ENCODE measurements around the gene CFAP299.

CFAP299 gene

DNA sequence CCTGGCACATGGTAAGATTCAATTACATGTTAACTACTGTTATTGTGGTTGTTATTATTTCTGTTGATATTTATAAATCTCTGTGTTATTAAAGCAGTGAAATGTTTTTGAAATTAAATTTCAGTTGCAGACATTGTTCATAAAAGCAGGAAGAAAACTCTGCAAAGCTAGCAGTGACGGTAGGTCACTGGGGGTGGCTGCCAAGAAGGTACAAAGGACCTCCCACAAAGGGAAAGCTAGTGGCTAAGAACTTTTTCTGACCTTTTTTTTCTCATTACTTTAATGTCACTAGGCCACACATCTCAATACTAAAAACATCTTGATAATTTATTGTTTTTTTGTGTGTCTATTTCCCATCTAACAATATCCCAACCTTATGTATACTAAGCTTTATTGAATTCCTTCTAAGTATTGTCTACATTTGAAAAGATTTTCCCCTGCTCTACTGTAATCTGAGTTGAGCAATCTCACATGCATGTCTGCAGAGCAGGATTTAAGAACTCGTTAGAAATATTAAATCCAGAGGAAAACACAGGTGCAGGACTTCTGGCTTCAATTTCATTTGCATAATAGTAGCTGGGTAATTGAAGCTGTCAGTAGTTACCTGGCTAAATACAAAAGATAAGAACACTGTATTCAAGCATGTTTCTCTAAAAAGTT, 197.3 kb downstream of the CFAP299 start:
- no peak for DNase-seq

DNA sequence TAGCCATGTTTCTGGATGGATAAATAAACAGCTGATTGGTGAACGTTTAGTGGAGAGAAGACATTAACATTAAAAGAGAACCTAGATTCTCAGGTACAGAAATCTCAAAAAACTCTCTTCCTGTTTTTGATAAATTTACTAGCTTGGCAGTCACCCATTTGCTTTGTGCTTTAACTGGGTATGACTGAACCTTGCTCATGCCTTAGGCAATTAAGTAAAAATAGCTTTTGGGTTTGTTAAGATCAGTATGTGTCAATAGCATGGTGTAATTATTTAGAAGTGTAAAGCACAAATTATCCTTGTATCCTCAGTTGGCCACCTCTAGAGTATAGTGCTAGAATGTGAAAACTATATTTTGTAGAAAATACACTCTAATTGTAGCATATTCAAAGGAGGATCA, 200.0 kb downstream of the CFAP299 start:
- DNase-seq, result no peak

DNA sequence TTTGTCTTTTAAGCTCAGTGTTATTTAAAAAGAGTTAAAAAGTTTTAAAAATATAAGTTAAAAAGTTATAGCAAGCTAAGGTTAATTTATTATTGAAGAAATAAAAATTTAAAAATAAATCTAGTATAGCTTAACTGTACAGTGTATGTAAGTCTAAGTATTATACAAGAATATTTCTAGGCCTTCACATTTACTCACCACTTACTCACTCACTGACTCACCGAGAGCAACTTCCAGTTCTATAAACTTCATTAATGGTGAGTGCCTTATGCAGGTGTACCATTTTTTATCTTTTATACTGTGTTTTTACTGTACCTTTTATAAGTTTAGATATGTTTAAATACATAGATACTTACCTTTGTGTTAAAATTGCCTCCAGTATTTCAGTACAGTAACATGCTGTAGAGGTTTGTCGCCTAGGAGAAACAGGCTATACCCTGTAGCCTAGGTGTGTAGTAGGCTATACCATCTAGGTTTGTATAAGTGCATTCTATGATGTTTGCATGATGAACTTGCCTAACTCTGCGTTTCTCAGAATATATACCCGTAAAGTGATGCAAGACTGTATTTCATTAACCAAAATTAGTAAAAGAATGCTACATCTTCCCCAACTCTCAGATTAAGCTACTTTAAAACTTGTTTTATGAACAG, 202.9 kb downstream of the CFAP299 start:
- no peak for DNase-seq

DNA sequence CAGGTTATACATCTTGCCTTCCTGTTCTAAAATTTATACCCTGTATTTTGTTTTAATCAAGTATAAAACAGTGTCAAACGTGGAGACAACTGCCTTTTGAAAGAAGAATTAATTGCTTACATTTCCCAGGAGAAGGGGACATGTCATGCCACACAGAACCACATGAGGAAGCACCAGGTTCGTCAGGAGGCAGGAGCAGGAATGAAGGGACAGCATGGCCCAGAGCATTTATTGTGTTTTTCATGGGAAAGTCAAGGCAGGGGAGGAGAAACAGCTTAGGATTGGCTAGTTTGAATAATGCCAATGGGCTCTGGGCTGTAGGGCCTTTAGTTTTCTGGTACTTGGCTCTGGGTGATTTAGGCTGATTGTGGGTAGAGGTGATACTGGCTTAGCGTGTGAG, 203.7 kb downstream of the CFAP299 start:
- DNase-seq, result no peak

DNA sequence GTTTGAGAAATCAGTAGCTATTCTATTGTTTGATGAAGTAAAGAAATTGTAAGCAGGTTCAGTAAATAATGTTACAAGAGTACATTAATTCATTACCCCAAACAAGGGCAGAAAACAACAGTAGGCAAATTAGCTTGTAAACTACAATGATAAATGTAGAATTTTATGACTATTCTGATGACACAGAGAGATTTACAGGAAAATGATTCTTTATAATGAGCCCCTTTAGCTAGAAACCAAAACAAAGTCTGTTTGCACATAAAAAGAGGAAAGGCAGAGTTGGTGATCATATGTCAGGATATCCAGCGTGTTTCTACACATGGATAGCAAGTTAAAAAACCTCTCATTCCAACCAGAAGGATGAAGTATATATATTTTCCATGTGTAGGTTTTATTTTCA, 204.8 kb downstream of the CFAP299 start:
- no peak for DNase-seq

DNA sequence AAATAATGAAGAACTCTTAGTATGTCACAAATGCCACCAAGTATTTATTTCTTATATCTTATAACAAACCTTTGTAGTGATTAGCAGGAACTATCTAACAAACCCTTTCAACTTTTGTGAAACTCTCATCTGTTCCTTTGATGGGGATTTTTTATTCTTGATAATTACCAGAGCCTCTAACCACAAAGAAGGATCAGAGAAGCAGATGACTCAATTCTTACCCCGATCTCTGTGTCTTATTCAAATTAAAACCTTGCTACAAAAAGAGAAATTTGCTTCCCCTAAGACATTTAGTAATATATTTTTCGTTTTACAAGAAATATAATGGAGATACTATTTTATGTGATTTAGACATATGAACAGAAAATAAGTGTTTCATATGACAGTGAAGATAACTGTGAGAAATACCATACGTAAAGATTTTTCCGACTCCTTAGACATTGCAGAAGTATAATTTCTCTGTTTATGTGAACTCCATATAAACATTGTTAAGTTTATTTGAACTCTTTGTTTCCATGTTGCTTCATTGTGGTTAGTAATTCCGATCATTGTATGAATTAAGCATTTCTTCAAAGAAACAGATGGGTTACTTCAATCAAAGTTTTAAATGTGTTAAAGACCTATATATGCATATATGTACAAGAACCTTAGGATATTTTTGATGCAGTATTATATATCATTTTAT, 205.4 kb downstream of the CFAP299 start:
- DNase-seq, result no peak

DNA sequence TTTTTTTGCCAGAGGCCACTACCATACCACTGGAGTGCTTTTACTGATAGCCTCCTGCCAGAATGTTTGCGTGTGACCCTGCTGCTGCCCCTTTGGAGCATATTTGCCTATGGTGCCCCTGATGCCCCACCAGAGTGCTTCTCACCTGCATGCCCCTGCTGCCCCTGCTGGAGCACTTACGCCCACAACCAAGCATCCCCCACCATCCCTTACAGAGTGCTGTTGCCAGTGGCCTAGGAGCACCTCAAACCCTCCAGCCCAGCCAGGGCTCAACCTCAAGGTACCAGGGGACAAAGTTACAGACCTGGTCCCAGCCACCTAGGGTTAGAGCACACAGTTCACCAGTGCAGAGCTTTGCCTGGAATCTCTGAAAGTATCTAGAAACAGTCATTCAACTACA, 207.2 kb downstream of the CFAP299 start:
- DNase-seq, result no peak

DNA sequence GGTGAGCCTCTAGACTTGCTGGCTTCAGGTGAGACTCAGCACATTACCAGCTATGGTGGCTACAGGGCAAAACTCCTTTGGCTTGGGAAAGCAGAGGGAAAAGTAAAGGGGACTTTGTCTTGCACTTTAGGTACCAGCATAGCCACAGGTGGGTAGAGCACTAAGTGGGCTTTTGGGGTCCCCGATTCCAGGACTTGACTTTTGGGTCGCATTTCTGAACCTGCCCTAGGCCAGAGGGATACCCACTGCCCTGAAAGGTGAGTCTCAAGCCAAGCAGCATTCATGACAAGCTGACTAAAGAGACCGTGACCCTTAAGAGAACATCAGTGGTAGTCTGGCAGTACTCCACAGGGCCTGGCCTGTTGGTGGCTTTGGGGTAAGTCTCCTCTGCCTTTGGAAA, 224.8 kb downstream of the CFAP299 start:
- no peak for DNase-seq

DNA sequence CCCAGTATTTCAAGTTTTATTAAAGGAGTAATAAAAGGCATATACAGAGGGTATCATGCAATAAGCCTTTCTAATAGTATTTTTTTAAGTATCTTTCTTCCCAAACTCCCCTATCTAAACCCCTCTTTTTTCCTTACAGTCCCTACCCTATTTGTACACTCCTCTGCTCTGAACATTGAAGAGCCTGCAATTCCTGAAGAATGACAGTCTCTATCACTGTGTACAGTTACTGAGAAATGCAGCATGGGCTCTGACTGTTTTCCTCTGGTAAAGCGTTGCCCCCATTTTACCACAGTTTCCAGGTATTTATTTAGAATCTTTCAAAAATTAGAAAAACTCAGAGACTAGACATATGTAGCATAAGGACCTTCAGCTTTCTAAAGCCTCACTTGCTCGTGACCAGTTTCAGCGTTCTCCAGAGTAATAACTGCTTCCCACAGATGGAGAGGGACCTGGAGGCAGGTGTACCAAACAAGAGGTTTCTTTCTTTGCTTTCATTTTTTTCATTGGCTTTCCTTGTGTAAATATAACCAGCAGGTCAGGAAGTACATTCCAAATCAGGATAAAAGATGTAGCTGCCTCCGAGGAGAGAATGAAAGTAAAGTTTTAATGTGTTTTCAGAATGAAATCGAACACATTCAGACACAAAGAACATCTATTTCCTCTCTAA, 230.8 kb downstream of the CFAP299 start:
- DNase-seq, result no peak

DNA sequence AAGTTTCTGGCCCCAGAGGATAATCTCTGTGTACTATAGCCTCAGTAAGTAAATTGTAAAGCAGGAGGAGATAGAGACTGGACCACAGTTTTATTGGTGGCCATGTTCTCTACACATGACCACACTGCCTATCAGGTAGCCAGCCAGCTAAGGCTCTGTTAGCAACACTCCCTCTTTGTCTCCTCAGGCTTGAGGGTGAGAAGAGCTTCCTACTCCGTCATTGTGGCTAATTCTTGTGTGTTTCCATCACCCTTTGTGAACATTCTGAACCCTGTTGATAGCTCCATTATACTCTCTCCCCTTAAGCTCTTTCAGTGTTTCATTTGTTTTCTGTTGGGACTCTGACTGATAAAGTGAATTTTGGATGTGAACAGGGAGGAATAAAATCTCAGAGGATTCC, 233.4 kb downstream of the CFAP299 start:
- no peak for DNase-seq

DNA sequence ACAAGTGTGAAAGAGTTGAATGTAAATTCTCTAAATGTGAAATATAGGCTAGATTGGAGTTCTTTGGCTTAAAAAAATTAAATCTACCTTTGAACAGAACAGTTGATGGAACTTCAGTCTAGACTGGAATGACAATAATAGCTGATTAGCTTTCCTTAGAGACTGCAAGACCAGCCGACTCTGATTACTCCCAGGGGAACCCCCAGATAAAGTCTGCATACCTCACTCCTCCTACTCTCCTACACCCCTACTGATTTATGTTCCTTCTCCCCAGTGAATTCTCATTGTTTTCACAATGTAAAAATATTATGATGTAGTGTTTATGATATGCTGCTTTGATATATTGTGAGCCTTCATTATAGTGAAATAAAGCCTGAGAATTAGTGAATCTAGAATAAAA, 241.3 kb downstream of the CFAP299 start:
- DNase-seq, result no peak

DNA sequence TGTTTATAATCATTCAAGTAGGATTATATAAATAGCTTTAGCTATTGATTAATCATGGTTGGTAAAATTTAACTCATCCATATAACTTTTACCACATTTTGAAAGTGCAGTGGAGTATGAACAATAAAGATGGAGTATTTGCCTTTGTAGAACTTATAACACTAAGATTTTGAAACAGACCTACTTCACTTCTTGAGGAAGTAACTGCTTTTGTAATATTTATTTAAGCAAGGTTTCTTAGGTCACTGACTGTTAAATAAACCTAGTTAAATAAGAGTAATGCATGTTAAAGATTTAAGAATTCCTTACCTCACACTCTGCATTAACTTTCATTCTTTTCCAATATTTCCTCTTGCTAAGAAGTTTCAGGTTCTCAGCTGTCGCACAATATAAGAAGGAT, 242.5 kb downstream of the CFAP299 start:
- DNase-seq, result no peak

DNA sequence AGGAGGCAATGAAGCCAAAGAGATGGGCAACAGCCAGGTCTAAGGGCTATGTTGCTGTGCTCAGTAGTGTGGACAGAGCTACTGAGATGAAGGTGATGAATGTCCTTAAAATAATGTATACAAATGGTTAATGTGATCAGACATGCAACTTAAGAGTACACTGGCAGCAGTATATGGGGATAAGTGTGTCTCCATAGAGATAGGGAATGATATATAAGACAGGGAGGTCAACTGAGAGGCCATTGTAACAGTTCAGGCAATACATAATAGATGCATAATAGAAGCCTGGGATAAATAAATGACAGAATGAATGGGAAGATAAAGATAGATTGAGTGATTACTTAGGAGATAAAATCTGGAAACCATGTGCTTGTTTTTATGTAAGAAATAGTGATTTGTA, 250.0 kb downstream of the CFAP299 start:
- no peak for DNase-seq

DNA sequence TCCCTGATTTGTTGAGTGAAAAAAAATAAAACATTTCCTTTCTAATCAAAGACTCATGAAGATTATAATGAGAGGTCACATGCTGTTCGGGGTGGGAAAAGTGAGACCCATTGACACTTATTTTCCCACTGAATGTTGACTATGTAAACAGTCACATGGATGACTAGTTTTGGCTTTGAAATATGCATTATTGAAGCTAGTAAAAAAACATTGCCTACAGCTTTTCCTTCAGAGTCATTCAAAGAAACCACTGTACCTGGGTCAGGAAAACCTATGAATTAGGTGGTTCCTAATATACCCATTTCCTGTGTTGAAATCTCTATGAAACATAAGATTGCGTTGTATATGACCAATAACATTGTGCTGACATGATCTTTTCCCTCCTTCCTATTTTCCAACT, 251.2 kb downstream of the CFAP299 start:
- DNase-seq, result no peak

DNA sequence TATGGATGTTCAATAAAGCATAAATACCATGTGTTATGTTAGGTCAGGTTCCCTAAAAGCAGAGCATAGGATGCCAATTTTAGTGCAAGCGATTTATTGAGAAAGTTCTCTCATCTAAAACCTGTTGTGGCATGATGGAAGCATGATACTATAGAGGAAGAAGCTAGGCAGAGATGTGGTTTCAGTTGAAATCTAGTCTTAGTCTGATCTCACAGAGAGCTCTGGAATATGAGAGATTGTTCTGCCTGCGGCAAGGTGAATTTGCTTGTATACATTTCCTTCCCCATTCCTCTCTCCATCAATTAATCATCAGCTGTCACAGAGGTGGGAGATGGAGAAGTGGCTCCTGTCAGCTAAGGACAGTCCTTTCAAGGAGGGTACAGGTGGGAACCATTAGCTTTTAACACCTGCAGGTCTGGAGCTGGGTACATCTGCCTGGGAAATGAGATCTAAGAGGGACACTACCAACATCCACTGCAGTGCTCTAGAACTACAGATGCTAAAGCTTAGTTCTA, 252.4 kb downstream of the CFAP299 start:
- DNase-seq, result no peak

DNA sequence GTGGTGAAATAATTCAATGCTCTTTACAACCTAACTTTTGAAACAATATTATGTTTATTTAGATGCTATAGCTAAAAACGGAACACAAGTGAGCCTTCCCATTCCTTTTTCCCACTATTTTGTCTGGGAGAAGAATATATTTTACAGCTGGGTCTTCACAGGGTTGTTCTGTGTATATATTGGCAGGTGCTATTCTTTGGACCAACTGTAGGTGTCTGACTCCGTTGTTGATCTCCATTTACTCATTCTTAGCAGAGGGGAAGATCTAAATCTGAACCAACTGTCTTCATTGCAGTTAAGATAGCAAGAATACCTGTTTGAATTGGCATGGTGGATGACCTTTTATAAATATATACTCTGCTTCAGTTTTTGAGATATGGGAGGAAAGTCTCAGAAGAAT, 257.4 kb downstream of the CFAP299 start:
- no peak for DNase-seq

DNA sequence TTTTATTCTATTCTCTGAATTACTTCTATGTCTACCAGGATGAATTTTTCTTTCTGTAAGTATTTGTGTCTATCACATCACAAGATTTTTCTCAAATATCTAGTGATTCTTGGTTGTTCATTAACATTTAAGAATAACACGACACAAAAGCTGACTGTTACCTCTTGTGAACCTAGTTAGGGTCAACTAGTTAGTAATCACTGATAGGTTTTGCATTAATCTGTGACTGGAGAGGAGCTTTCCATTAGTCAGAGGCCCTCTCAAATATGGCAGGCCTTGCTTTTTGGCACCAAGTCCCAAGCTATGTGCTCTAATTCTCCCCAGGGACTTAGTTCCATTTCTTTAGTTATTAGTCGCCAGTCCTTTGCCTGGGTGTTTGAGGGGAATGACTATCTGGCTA, 259.2 kb downstream of the CFAP299 start:
- no peak for DNase-seq

DNA sequence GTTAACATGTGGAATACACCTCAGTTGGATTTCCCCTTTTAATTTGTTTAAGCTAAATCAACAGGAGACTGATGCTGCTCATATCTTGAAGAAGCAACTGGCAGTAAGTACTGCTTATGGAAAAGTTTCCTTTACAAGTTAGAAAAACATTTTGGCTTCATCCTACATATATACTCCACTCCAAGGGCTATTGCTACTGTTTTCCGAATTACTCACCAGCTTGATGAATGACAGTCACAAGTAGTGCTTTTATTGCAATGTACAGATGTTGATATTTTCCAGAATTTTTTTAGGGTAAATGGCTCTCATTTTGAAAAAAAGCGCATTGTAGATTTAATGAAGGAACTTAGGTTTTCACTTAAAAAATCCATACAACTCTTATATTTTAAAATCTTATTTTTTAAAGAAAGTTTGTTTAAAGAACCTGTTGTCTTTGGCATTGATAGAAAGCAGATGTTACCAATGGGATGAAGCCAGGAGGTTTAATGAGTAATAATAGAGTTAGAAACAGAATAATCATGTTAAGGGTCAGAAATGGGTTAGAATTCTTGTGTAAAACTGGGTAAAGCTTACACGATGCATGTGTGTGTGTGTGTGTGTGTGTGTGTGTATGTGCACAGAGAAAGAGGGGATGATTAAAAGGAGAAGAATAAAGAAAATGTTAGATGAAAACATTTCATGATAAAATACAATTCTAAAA, 272.9 kb downstream of the CFAP299 start:
- no peak for DNase-seq

DNA sequence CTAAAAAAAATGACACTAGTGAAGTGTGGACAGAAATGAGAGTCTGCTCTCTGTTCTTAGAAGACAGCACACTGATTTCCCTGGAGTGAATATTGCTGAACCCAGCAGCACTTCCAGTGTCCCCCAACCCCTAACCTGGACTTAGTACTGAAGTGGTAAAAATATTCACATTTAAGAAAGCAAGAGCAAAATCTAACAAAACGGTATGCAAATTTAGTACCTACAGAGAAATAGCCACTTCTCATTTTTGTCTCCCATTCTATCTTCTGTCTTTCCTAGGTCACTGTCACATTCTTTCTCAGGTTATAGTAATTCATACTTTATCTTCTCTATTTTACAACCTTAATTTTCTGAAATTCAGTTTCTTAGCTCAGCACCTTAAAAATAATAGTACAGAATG, 274.7 kb downstream of the CFAP299 start:
- DNase-seq, result no peak

DNA sequence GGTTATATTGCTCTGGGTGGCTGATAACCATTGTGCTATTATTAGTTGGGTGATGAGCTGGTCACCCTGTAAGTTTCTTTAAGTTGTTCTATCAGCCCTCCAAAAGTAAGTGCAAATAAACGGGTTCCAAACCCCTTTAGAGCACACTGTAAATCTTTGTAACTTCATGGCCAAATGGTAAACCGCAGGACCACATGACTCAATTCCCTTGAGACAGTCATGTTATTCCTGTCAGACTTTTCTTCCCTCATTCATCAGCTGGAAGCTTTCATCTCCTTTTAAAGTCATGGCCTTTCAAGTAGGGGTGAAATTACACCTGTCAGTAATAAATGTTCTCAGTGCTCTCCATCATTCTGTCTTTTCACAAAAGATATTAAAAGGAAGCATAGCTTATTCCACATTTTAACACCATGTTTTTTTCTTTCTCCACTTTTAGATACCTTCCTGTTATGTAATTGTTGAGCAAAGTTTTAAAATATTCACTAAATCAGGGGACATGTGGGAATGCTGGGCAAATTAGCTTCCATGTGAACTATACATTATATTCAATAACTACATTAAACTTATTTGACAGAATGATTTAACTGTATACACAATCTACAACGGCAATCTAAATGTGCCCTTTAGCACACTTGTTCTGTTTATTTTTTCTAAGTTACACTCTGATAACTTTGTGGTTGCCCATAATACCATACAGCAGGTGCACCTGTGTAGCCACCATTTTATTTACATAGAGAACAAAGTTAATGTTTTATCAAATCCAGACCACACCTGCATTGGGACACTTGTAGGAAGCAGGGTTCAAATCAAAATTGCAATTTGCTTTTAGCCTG, 275.5 kb downstream of the CFAP299 start:
- no peak for DNase-seq

DNA sequence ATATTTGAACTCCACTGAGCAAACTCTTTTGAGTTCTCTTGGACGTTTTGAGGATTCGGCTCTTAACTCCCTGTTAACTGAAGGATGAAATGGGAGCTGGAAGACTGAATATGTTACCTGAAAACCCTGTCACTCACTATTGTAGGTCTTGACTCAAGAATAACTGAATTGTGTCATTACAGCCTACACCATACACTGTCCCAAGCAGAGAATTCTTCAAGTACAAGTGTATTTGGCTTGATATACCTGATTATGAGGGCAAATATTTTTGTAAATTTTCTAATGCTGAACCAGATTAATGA, 276.1 kb downstream of the CFAP299 start:
- DNase-seq, result no peak

DNA sequence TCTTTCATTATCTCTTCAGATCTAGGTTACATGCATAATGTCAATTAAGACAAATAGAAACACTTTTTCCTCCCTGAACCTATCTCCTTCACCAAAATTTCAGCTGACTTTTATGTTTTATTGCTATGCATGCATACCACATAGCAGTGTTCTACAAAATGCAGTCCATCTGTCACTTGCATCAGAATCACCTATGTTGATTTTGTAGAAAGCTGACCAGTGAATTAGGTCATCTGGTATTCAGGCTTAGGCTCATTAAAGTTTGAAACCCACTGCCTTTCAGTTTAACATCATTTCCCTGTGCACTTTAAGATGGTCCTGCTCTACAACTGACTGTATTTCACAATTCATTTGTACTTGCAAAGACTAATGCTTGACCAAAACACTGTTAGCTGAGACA, 277.9 kb downstream of the CFAP299 start:
- no peak for DNase-seq
